ENCODE measurements around the gene RNF168.

- TF ChIP-seq CTCF (IDR thresholded peaks at IDR 0.05), result no peak
- TF ChIP-seq EZH2phosphoT487 (IDR thresholded peaks at IDR 0.05), result no peak
- no peak for TF ChIP-seq EZH2 (IDR thresholded peaks at IDR 0.05)
Observed at GRCh38 chr3:196499807-196500524, 3.6 kb downstream of the RNF168 start.
